Hypothalamus (tissue), 51 donors: ENCODE measurements around the gene MAP3K20.

Experiments
- DNase-seq, 51 donors: peaks; one replicate each; lab custom pipeline; 2025; lab: John Stamatoyannopoulos, UW

Gene MAP3K20

DNA sequence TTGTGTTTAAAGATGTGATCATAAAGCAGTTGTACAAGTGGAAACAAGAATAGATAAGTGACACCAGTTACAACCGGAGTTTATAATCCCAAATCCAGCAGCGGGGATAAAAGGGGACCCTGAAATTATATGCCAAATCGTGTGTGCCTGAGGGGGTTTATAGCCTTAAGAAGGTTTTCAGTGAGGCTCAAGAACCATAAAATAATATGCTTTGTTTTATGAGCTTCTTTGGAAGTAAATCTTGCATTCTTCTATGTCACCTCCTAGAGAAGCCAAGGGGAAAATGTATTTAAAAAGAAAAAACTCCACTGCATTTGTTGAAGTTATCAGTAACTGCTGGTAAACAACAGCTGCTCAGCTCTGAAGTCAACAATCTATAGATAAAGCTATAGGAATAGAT lies 25.8 kb upstream of the MAP3K20 start:
- no peak for DNase-seq

DNA sequence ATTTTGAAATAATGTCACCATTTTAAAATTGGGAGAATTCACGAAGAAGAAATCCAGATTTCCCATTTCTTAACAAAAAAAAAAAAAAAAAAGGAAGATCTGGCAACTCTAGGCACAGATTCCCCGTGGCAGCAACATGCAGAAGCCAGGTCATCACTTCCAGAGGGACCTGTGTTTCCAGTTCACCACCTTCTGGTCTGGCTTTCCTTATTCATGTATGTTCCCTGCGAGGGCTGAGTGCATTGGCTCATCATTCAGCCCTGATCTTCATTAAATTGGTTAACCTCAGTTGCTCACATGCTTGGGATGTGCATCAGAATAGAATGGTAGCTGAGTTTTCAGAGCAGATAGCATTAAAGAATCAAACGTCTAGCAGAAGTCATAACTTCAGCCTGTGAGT lies 25.0 kb upstream of the MAP3K20 start:
- DNase-seq, result no peak

DNA sequence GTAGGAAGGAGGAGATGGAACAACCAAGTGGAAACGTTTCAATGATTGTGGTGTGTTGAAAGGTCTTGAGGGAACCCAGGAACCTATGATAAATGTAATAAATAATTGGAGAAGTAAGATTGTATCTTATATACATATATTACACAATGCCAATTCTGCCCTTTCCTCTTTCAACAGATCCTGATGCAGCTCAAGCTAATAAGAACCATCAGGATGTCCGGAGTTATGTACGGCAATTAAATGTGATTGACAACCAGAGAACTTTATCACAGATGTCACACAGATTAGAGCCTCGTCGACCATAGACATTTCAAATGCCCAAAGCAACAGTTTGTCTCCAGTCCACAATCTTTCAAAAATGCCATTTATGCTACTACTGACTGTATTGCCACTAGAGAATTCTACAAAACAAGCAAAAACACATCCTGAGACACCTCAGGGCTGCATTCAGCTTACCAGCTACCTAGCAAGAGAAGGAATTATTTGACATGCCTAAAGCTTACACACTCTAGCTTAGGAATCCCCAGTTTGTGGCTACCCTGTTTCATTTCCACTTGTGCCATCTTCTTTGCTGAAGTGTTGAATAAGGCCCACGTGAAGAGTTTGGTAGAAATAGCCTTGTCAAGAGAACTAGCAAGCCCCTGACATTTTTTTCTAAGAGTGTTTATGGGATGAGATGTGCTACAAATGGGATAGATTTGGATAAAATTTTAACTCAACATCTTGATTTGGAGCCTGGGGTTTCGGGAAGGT lies 24.0 kb upstream of the MAP3K20 start:
- DNase-seq, result no peak

DNA sequence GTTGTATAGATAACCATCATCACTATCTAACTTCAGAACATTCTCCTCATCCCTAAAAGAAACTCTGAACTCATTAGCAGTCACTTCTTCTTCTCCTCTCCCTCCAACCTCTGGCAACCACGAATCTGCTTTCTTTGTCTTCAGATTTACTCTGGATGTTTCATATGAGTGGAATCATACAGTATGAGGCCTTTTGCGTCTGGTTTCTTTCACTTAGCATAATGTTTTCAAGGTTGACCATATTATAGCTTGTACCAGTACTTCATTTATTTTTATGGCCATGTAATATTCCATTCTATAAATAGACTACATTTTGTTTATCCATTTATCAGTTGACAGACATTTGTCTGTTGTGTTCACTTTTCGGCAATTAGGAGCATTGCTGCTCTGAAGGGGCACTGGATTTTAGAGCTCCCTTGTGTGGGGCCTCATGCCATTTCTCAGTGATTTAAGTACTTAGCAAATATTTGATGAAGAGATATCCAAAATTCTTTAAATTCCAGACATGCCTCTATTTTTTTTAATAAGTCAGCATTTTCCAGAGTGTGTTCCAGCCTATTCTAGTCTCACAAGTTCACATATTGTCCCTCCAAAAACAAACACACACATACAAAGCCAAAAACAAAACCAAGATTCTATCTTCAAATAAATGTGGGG lies 22.5 kb upstream of the MAP3K20 start:
- DNase-seq, result no peak

DNA sequence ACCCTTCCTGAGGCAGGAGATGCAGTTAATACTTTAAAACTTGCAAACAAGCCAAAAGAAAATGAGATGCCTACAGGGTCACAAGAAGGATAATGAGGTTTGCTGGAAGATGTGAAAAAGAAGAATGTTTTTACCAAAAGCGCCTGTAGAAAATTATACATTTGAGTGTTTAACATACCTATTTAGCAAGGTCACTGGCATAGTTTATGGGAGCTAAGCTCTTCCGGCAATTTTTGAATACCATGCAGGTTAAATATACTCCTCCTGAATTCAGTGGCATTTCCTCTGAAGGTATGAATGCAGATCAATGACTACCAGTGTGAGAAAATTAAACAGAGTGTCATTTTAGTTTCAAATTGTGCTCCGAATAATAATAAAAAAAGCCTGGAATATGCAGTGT lies 21.2 kb upstream of the MAP3K20 start:
- no peak for DNase-seq

DNA sequence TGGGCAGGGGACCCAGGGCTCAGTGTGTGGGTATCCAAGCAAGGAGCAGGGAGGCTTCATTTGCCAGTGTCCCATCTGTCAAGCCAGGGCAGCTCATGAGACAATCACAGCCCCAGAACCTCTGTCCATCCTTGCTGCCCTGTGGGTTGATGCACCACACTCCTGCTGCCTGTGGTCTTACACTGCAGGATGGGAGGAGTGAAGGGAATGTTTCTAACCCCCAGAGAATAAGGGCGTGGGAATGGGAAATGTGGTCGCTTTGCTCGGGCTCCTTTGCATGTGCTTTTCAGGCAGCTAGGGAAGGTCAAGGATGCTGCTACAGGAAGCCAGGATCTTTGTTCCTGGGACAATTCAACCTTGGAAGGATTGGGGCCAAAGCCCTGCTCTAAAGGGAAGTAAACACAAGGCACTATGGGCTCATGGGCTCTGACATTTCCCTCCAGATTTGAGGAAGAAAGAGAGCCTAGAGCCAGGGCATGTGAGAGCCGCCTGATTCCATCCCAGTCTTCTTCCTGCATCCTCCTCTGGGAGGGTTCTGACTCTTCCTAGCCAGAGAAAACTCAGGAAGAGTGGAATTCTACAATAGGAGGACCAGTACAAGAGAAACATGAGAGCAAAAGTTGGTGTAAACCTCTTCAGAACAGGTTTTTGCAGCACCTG lies 18.8 kb upstream of the MAP3K20 start:
- no peak for DNase-seq

DNA sequence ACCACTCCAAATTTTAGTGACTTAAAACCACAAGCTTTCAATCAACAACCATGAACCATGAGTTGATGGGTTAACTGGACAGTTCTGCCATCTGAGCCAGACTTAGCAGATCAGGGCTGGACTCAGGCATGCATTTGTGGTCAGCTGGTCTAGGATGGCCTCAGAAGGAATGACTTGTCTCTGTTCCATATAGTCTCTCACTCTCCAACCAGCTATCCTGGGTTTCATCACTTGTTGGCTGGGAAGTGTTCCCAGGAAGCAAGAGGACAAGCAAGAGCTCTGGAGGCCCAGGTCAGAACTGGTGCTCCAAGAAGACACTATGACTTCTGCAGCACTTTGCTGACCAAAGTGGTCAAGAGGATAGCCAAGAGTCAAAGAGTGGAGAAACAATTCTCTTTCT lies 17.5 kb upstream of the MAP3K20 start:
- no peak for DNase-seq

DNA sequence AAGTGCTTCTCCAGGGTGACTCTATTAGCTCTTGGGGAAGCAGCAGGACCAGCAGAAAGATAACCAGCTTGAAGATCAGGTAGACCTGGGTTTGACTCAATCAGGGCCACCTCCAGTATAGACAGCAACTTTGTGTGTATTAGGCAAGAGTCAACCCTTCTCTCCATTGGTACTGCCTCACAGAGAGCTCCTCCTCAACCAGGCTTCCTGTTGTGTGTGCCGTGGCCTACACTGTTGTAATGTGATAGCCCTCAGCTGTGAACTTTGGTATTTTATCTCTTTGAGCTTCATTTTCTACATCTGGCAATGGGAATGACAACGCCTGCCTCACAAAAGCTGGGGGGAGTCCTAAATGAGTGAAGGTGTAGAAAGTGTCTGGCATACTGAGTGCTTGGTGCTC lies 17.0 kb upstream of the MAP3K20 start:
- no peak for DNase-seq

DNA sequence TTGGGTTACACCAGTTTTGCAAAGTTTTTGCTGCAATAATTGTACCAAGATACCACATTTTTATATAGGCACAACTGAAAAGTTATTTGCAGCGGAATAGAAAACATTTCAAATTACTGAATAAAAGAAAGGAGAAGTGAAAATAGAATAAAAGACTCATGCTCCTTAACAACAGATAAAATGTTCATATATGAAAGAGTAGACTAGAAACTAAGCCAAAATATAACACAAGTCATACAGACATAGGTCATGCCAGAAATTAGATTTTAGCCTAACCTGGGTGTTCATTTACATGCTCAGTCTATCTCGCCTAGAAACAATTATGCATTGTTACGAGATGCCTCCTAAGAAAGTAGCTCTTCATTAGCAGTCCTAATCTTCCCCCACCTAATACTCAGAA lies 16.4 kb upstream of the MAP3K20 start:
- DNase-seq, result no peak

DNA sequence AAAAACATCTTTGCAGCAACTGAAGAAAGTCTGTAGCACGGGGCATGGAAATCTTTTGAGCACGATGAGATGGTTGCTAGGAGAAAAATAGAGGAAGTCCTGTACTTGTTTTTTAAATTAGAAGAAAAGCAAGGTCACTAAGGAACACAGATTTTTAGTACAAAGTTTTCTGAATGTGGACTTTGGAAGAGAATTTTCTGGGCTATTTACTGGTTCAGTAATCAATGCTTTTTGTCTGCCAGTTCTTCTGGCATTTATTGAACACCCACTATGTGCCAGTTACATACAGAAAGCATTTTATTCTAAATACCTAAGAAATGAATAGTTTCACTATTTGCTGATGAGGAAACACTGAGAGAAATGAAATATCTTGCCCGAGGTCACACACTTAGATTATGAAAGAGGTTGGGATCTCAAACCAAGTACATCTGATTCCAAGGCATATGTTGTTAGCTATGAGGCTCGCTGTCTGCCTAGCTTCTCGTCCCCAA lies 15.6 kb upstream of the MAP3K20 start:
- DNase-seq, result no peak

DNA sequence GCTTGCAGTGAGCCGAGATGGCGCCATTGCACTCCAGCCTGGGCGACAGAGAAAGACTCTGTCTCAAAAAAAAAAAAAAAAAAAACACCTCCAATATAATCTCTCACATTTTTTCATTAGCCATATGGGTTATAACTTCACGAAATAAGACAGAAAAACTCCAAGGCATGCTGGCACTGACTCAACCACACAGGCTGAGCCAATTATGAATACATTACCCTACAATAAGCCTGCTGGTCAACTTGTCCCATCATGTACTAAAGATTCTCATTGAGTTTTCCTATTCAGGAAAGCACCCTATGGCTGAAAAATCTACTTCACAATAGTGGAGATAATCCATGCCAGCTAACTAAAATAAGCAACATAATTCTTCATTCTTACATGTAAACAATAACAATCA lies 12.8 kb upstream of the MAP3K20 start:
- no peak for DNase-seq

DNA sequence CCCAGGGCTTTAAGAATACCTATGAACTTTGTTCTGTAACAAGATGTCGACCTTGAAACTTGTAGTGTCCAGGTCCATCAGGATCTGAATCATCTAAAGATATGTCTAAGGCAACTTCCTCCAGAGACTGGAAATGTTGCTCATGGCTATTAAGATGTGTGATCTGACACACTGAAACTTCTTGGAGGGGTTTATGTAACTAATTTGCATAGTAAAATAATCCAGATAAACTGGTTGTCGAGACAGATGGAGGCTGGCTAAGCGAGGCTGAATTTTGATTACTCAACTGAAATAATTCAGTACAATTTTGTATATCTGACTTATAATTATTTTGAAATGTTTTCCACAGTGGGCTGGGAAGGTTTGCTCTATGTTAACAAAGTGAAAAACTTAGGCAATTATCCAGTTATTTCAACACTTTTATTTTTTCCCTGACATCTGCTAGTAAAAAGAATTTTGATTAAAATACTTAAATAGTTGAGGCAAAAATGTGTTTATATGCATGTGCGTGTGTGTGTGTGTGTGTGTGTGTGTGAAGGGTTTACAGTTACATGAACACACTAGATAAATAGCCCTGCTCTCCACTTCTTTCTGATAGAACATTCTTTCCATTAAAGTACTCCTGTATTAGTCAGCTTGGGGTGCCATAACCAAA lies 11.4 kb upstream of the MAP3K20 start:
- no peak for DNase-seq

DNA sequence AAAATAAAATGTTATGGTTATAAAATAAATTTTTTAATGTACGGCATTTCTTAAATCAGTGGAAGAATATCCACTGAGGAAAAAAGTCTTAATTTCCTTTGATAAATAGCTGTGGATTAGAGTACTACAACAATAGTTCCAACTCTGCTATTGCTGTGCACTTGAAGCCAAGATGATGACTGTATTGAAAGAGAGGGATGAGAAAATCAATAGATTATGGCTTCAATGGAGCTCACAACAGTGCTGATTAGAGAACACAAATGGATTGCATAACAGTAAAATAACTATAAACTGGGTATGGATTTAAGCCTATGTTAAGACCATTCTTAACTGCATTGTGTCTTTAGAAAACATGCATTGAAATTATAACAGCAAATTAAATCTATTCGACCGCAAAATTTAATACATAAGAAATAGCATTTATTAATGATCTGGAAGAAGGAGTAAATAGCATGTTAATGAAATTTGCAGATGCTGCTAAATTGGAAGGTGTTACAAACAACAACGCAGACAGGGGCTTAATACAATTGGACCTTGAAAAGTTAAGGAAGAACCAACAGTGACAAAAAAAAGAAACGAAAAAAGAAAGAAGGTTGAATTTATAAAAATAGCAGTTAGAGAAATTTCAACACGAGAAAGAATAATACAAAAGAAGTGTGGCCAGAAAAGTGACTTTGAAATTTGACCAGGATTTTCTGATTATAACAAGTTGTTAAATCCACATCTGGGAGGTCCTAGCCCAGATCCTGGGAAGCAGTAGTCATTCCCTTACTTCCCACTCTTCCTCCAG lies 8.6 kb upstream of the MAP3K20 start:
- DNase-seq, result no peak

DNA sequence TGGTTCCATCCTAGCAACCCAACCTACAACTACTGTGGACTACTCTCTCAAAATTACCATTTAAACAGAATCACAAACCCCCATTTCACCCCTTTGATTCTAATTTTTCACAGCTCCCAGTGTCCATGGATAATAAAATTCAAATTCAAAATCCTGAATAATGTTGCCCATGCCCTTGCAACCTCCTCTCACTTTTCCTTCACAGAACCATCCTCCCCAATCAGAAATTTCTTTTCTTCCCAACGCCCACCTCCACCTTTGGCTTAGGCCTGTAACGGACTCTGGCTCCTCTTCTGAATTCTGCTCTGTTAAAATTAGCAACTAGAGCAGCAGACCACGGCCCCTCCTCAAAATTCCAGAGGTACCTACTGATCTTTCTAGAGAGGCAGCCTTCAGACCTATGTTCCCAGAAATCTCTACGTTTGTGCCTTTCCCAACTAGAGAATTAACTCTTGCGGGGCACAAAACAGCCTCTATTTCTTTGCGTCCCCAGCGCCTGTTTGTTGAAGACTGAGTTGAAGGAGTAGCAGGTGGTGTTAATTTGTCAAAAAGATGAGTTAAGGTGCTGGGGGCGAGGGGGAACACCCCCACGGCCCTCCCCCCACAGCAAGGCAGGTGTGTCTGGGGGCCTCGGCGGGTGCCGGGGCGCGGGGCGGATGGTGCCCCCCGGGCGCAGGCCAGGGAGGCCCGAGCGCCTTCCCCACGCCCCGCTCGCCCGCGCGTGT lies 428 bp upstream of the MAP3K20 start:
- DNase-seq, result peak in 2 of 51 donors; percentile 9 to 42

DNA sequence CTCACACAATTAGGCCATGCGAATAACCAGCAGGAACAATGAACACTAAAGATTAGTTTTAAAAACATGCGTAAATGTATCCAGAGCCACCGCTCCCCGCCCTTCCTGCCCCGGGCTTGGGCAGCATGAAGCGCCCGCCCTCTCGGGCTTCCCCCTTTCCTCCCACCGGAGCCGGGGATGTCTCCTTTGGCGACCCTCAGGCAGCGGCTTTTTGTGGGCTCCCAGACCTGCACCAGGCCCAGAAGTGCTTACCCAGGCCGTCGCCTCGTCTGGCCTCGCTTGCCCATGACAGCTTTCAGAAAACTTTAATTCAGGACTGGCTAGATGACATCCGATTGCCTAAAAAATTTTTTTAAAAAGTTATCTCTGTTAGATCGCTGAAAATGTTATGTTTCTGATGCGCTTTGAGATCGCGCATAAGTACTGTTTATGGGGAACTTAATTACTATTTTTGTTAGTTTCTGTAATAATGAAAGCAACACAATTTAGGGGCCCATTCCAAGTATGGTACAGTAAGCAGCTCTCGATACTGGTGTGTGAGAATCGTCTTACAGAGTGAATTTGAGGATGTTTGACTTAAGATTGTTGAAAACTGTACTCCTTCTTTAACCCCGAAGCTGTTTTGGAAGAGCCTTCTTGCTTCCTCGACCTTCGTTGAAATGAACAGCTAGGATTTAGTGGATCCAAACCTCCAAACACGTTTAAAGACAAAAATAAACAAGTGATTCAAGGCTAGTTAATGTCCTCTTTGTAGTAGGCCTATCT lies 1.1 kb downstream of the MAP3K20 start:
- peak in 15 of 51 donors; percentile 2 to 53 (median 21) for DNase-seq

DNA sequence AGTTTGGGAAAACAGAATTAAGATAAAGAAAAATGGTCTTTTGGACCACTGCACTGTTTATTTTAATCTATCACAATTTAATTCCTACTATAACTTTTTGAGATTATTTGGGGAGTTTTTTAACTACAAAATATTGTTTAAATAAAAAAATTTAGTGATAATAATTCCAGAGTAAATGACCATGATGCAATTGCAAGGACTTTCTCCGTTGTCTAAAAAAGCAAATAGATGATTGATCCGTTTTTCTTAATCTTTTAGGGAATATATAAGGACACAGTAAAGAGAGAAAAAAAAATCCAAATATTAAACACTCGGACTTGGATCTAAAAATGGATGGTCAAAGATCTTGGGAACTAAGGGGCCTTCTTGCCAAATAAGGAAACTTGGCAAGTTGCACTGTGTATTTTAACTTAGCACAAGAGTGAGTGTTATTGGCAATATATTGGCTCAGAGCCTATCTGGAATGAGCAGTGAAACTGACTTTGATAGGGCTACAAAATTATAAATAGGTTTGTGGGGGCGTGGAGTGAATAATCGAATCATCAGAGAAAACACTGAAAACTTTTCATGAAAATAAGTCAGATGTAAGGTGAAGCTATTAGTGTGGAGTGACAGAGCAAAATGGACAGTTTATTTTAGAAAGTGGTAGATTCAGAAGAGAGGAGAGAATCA lies 2.0 kb downstream of the MAP3K20 start:
- DNase-seq, result no peak

DNA sequence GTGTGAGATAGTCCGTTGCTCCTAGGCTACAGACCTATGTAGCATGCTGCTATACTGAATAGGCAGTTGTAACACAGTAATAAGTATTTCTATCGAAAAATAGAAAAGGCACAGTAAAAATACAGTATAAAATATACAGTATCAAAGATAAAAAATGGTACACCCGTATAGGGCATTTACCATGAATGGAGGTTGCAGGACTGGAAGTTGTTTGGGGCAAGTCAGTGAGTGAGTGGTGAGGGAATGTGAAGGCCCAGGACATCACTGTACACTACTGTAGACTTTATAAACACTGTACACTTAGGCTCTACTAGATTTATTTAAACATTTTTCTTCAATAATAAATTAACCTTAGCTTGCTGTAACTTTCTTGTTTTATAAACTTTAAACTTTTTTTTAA lies 3.5 kb downstream of the MAP3K20 start:
- DNase-seq, result no peak
